ENCODE data around the gene FBXW5. TPM values are rescaled to one million over a fixed set of nuclear protein-coding genes. Genes with fewer than 3 reads are reported as not detected.

FBXW5 gene
- total RNA-seq, 1 experiment from 2014 or later = 62.2 TPM

DNA sequence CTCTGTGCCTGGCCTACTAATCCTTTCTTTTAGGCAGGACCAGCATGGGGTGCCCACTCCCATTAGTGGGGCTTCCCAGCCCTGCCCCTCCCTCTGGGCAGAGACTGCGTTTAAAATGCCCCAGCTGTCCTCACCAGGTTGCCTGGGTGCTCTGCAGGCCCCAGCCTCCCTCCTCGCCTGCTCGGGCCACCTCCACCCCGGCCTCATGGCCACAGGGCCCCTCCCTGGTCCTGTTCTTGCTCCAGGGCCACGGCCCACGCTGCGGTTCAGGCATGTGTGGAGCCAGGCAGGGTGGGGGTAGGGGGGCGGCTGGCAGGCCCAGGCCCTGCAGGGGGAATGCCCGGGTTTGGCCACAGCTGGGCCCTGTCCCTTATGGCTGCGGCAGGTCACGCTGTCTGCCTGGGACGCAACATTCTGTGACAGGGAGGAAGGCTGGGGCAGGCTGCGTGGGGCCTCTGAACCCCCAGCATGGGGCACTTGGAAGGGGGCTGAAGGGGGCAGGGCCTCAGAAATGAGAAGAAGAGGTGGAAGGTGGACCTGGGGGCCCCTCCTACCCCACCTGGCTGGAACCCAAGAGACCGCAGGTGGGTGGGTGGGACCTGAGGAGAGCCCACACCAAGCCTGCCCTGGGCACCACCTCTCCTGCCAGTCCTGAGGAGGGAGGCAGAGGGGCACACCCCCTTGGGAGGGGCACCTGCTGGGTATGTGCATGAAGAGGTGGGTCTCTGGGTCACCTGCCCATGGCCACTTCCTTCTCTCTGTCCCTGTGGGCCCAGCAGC lies 7.2 kb upstream of the FBXW5 start, which contains the start of gene LCN12:
LCN12 (plus strand) TSS at position 733 of the 780 bp plus-strand sequence. CDS start 55 bp downstream, outside the sequence.
- H3K4me3 Mint-ChIP-seq = peak within 1 kb of the TSS in 1 of 2 experiments; percentile 35; a peak in 1 of 5 replicates
- H3T11ph ChIP-seq (ENCODE audit: low read length) = no peak within 1 kb of the TSS
- H4K5ac ChIP-seq (ENCODE audit: insufficient read length, low read depth, low read length) = no peak within 1 kb of the TSS
- no peaks in the 10 kb centered on the region for H3K79me1 ChIP-seq (ENCODE audit: insufficient read depth, low read depth, low read length, poor library complexity, severe bottlenecking)
- no peaks in the 10 kb centered on the region for H3K4me1 ChIP-seq (ENCODE audit: insufficient read depth, low read length)
- no peak within 1 kb of the TSS for H2BK20ac ChIP-seq (ENCODE audit: low read depth, low read length, poor library complexity, severe bottlenecking)
- peak within 1 kb of the TSS in 1 of 3 experiments; percentile 90; a peak in 1 of 7 replicates for H3K27ac Mint-ChIP-seq
- H3K79me2 ChIP-seq (ENCODE audit: insufficient read depth, low read length) = no peaks in the 10 kb centered on the region
- no peak within 1 kb of the TSS for H4K8ac ChIP-seq (replicated peaks; ENCODE audit: insufficient read length, low read depth, low read length)
- H3K27ac ChIP-seq (ENCODE audit: insufficient read length, low read depth, low read length) = no peak within 1 kb of the TSS
- no peaks in the 10 kb centered on the region for H4K20me1 ChIP-seq (ENCODE audit: control insufficient read depth, insufficient read depth, insufficient read length)
- no peak within 1 kb of the TSS for H3K23ac ChIP-seq (ENCODE audit: insufficient read length, low read depth, low read length)
- H2BK120ac ChIP-seq (ENCODE audit: low read depth, low read length, poor library complexity, severe bottlenecking) = no peak within 1 kb of the TSS
- peaks cover 4 to 5% of the 10 kb centered on the region in 2 experiments; a peak in 4 of 5 replicates for H3K9me3 Mint-ChIP-seq
- no peak within 1 kb of the TSS for H4K91ac ChIP-seq (ENCODE audit: insufficient read length, low read depth, low read length)
- no peak within 1 kb of the TSS for H3K14ac ChIP-seq (ENCODE audit: insufficient read depth, low read length)
- H3K56ac ChIP-seq (ENCODE audit: insufficient read length, low read depth, low read length) = no peak within 1 kb of the TSS
- H3K36me3 Mint-ChIP-seq (ENCODE audit: insufficient read depth in 1 of 3, low read depth in 3 of 3) = no peaks in the 10 kb centered on the region; a peak in 1 of 7 replicates
- H3K9me3 ChIP-seq (ENCODE audit: control insufficient read depth, low read depth, low read length) = no peaks in the 10 kb centered on the region
- no peak for DNase-seq
- 0 out of 2 replicates have a peak, but pooled peaks cover 3% of the 10 kb centered on the region for H3K27me3 Mint-ChIP-seq (ENCODE audit: low read depth)
- H3K9ac ChIP-seq (ENCODE audit: extremely low read depth, insufficient read length, low read length) = no peak within 1 kb of the TSS
- no peak within 1 kb of the TSS for H2BK5ac ChIP-seq (ENCODE audit: insufficient read length, low read length)
- H3K4me1 Mint-ChIP-seq = peaks cover 8 to 12% of the 10 kb centered on the region in 2 experiments
- H2AK5ac ChIP-seq (ENCODE audit: insufficient read length, low read length) = no peak within 1 kb of the TSS
- no peak within 1 kb of the TSS for H2AFZ ChIP-seq (ENCODE audit: low read length)
- H3K4ac ChIP-seq (ENCODE audit: low read depth, low read length) = no peak within 1 kb of the TSS
- no peaks in the 10 kb centered on the region for H3K27me3 ChIP-seq (ENCODE audit: insufficient read depth, low read length)
- no peak for TF ChIP-seq CTCF (conservative IDR thresholded peaks at IDR 0.05)
- H3K18ac ChIP-seq (ENCODE audit: insufficient read length, low read depth, low read length) = no peak within 1 kb of the TSS
- no peak within 1 kb of the TSS for H2BK12ac ChIP-seq (ENCODE audit: insufficient read length, low read depth, low read length)
- H3K23me2 ChIP-seq (ENCODE audit: insufficient read length, low read depth, low read length, poor library complexity, severe bottlenecking) = peaks cover 5% of the 10 kb centered on the region
- no peak within 1 kb of the TSS for H3K4me2 ChIP-seq (ENCODE audit: insufficient read depth, insufficient read length, low read length)
- WGBS (ENCODE audit: extremely low coverage, insufficient read length, low lambda C conversion rate) = no CpG with 5 or more reads among the region's 14 CpGs
- no peak within 1 kb of the TSS for H2BK15ac ChIP-seq (ENCODE audit: low read depth, low read length)
